ENCODE data around the gene MED17.
"Not testable (repeated sequence)": the region's sequence is repeated elsewhere in the genome, so short reads cannot be mapped to it uniquely, and the experiment has no call there.

Gene MED17

GRCh38 chr11:93746101-93746500, 38.0 kb upstream of the MED17 start:
- TF ChIP-seq CTCF (IDR thresholded peaks at IDR 0.05; ENCODE audit: low read depth, low read length), result no peak
- H3K4me3 ChIP-seq (ENCODE audit: low read depth, low read length), result no peak overlapping the region

DNA sequence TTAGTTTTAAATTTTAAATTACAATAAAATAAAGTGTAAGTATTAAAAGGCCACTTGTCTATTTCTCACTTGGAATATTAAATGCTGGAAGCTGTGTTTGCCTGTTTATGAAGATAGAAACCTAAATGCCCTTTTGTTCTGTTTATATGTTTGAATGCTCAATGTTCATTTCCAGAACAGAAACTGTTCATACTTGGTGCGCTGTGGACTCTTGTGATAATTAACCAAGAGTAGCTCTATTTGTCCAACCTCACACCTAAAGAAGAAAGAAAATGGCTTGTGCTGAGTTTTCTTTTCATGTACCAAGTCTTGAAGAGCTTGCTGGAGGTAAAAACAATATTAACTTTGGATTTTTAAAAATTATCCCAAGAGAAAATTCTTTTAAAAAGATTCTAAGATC, 37.0 kb upstream of the MED17 start:
- TF ChIP-seq CTCF (IDR thresholded peaks at IDR 0.05; ENCODE audit: low read depth, low read length), result no peak
- no peak overlapping the region for H3K4me3 ChIP-seq (ENCODE audit: low read depth, low read length)

GRCh38 chr11:93751001-93751400, 33.1 kb upstream of the MED17 start:
- TF ChIP-seq CTCF (IDR thresholded peaks at IDR 0.05; ENCODE audit: low read depth, low read length), result no peak
- no peak overlapping the region for H3K4me3 ChIP-seq (ENCODE audit: low read depth, low read length)

DNA sequence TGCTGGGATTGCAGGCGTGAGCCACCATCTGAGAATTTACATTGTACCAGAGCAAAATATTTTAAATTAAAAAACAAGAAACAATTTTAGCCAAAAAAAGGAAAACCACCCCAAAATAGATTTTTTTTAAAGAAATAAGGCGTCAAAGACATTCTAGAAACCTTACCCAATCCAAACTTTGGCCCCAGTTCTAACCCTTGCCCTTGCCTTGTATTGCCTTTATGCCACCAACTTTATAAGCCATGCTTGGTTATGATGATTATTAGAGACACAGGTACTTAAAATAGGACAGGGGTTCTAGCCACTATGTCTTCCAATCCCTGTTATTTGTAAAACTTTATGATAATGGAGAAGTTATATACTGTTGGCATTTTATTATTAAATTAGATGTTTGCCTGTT, 30.8 kb upstream of the MED17 start:
- no peak overlapping the region for H3K4me3 ChIP-seq (ENCODE audit: low read depth, low read length)
- TF ChIP-seq CTCF (IDR thresholded peaks at IDR 0.05; ENCODE audit: low read depth, low read length), result no peak

- no peak for TF ChIP-seq CTCF (IDR thresholded peaks at IDR 0.05; ENCODE audit: low read depth, low read length)
Observed at GRCh38 chr11:93756748-93757147, 27.3 kb upstream of the MED17 start.

DNA sequence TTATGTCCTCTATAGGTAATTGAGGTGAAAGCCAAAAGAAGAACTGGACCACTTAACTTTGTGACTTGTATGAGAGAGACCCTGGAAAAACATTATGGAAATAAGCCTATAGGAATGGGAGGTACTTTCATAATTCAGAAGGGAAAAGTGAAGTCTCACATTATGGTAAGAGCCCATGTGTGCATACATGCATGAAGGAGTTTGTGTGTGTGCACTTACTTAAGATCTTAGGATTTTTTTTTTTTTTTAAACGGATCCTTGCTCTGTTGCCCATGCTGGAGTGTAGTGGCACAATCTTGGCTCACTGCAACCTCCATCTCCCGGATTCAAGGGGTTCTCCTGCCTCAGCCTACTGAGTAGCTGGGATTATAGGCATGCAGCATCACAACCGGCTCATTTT, 26.8 kb upstream of the MED17 start:
- TF ChIP-seq CTCF (IDR thresholded peaks at IDR 0.05; ENCODE audit: low read depth, low read length), result no peak
- H3K4me3 ChIP-seq (ENCODE audit: low read depth, low read length), result no peak overlapping the region

More at GRCh38 chr11:93756748-93757147, 27.3 kb upstream of the MED17 start:
- H3K4me3 ChIP-seq (ENCODE audit: low read depth, low read length), result no peak overlapping the region

GRCh38 chr11:93757924-93758865, 25.9 kb upstream of the MED17 start:
- TF ChIP-seq CTCF (IDR thresholded peaks at IDR 0.05; ENCODE audit: low read depth, low read length), result no peak
- H3K4me3 ChIP-seq (ENCODE audit: low read depth, low read length), result no peak overlapping the region

- not testable (repeated sequence) for H3K4me3 ChIP-seq (ENCODE audit: low read depth, low read length)
Observed at GRCh38 chr11:93759123-93759522, 25.0 kb upstream of the MED17 start.

All from WI38 (cell line).